NCI-H2029 (cell line): ENCODE measurements around the gene PSMB5.
"Not testable (repeated sequence)": the region's sequence is repeated elsewhere in the genome, so short reads cannot be mapped to it uniquely, and the experiment has no call there.

Source experiments
- DNase-seq: peaks from one replicate; lab custom pipeline; 2025; lab: John Stamatoyannopoulos, UW

PSMB5 gene

GRCh38 chr14:23015618-23016017, 19.1 kb downstream of the PSMB5 start:
- DNase-seq, result no peak

GRCh38 chr14:23013749-23014054, 21.0 kb downstream of the PSMB5 start:
- not testable (repeated sequence) for DNase-seq

DNA sequence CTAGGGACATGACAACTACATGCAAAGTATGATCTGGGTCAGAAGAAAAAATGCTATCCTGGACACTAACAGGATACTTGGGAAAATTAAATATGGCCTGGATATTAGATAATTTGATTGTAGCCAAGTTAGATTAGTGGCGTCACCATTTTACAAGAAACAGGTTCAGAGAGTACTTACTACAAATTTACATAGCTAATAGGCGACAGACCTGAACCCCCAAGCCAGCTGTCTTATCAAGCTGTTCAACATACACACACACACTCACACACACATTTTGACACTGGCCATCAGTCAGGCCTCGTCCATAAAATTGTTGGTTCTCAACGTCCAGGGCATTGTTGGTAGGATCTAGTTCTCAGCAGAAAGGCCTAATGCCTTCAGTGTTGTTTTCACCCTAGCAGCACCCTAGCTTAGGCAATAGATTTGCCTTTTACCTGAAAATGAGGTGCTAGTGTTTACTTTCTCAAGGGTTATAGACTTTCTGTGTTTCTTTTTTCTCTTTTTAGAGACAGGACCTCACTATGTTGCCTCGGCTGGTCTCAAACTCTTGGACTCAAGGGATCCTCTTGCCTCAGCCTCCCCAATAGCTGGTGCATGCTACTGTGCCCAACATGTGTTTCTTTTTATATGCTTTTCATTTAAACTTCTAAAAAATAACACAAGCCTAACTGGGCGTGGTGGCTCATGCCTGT, 21.5 kb downstream of the PSMB5 start:
- DNase-seq, result no peak

DNA sequence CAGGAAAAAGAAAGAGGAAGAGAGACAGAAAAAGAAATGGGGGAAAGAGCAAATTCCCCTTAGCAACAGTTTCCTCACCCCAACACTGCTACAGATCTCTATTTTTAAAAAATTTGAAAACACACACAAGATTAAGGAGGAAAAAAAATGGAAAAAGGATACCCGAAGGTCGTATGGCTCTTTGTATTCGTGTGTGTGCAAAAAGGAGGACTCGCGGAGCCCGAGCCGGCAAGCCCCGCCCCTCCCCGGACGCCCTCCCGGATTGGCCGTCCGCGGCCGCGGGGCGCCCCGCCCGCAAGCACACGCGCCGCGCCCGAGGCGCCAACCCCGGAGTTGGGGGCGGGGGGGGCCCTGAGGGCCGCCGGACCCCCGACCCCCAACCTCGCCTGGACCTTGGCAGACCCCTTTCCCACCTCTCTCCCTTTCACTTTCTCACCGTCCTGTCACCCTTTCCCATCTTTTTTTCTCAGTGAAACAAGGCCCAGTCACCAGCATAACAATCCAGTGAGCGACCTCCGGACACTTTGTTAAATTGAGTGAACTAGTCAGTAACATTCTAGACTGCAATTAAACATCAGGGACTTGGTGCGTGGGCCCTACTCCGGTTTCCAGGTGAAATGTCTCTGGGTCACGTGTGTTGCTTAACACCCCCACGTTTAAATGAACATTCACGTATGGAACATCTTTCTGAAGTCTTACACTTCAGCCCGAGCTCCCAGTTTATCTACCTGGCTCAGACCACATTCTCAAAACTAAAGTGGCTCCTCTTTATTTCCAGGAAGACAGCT, 24.6 kb downstream of the PSMB5 start, which contains the start of gene C14orf93:
Gene C14orf93 (minus strand): TSS at position 205 of the 788 bp plus-strand sequence. CDS start 11,120 bp downstream, outside the sequence.
- DNase-seq, result peak; percentile 97

GRCh38 chr14:23009483-23009938, 25.2 kb downstream of the PSMB5 start:
- no peak for DNase-seq

DNA sequence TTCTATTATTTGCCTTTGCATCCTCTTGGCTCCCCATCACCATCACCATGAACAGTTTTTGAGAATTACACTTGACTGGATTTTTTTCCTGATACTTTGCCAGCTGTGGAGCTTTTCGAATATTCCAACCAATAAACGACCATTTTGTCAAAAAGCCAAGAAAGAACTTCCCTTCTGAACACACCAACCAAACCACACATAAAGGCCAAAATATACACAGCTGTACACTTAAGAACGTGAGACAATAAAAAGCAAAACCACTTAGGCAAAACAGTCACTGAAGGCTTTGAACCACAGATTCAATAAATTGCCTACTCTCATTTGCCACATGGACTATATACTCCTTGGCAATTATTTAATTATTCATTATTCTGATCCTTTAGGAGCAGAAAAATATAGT, 25.9 kb downstream of the PSMB5 start:
- DNase-seq, result peak; percentile 79

- DNase-seq, result peak; percentile 100
Observed at GRCh38 chr14:23006544-23007419, 27.9 kb downstream of the PSMB5 start.

DNA sequence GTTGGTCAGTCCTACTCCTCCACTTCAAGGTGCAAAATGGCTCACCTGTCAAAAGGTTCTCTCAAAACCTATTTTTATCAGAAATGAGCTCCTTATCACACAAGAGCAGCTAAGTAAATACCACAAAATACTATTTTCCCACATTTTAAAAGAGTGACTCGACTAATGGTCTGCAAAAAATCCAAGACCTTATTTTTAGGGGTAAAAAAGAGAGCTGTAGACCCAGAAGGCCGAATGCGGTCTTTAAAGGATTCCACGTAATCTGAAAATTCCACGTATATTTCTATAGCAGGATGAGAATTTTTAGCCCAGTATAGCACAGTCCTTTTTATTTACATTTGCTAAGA, 28.5 kb downstream of the PSMB5 start:
- no peak for DNase-seq

GRCh38 chr14:23005451-23006187, 29.1 kb downstream of the PSMB5 start:
- no peak for DNase-seq

GRCh38 chr14:23004274-23004673, 30.4 kb downstream of the PSMB5 start:
- not testable (repeated sequence) for DNase-seq

- no peak for DNase-seq
Observed at GRCh38 chr14:23002592-23002991, 32.1 kb downstream of the PSMB5 start.

DNA sequence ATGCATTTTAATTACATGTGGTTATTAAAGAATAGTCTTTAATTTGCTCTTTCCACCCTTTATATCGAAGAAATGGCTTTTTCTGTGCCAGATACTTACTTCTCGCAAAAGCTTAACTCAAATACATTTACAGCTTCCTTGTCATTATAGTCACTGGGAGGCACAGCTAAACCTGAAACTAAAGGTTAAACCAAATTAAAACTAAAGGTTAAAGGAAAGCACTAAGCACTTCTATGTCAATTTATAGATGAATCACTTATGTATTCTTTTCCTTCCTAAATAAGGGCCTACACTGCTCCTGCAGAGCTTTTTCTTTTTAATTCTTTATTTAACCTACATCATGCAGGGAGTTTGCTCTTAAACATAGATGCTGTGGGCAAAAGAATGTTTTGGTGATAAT, 33.8 kb downstream of the PSMB5 start:
- no peak for DNase-seq

- no peak for DNase-seq
Observed at GRCh38 chr14:22998329-22999012, 36.2 kb downstream of the PSMB5 start.

DNA sequence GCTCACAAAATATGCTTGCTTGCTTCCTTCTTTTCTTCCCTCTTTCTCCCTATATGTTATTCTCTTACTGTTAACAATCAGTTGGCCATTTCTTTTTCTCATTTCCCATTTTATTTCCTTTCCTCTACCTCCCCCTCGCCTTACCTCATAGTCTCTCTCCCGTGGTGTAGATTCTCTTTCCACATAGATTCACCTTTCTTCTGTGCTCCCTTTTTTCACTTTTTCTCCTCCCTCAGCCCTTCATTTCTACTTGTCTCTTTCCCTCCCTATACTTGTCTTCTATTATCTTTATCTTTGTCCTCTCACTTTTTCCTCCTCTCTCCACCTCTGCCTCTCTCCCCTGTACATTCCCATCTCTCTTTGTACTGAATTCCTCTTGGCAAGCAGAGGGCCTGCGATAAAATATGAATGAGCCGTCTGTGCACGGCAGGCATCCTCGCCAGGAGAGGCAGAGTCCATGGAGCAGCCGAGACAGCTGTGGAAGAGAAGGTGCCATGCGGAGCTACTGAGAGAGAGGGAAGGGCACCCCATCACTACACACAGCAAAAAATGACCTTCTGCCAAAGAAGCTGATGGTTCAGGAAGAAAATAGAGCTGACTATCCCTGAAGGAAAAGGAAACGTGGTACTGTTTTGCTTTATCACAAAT, 36.9 kb downstream of the PSMB5 start:
- no peak for DNase-seq

DNA sequence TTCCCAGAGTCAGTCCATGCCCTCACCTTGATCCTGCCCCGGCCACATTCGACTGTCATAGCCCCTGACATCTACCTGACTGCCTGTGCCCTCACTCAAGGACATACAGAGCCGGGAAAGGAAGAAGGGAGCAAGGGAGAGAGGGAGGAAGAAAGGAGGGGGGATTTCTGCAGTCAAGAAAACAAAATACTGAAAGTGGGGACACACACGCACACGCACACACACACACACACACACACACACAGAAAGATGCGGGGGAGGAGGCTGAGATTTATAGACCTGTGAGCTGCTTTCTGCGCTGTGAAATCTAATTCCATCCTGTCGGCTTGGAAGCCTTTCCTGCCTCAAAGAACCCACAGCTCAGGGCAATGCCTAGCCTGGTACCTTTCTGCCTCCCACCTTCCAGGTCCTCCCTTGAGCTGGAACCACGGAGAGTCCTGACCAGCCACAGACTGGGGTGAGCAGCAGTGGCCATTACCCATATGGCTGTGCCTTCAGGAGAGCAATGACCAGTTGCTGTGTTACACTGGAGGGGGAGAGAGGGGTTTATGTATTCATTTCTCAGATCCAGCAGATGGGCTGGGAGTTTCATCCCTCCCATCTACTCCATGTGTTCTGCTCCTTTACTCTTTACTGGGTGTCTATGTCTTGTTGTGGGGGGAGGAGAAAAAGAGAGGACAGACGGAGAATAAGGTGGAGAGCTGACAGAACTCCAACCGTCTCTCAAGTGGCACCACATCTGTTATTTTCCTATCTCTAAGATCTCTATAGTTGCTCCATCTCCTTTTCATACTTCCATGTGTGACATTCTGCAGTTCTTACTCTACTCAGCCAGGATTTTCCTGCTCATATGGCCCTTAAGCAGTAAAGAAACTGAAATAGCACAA, 37.7 kb downstream of the PSMB5 start:
- DNase-seq, result no peak

DNA sequence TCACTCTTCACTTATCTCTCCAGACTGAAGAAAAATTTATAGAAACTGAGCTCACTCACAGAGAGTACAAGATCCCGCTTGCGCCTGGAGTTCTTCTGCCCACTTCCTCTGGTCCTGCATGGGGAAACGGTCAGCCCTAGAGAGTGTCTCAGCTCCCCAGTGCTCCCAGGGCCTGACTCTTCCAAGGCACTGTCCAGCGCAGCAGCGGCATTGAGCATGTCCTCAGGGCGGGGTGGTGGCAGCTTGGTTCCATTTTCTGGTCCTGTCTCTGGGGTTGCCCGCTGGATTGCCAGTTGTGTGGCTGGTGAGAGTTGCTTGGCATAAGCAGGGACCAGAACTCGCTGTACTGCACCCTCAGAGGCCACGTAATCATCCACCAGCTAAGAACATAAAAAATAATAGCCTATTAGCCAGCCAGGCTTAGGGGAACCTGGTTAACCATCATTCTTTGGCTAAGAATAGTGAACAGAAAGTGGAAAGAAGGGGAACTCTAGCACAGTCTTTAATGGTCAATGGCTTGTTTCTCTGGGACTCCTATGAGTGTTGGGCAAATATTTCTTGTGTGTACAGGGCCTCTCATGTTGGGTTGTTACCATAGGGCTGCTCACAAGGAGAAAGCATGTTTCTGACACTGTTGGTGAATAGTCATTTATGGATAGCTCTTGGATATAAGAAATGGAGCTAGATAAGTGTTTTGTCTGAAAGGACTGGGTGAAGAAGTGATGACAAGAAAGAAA, 38.6 kb downstream of the PSMB5 start:
- no peak for DNase-seq

- peak; percentile 58 for DNase-seq
Observed at GRCh38 chr14:22994762-22995275, 39.9 kb downstream of the PSMB5 start.

GRCh38 chr14:22993517-22993916, 41.2 kb downstream of the PSMB5 start:
- DNase-seq, result no peak

DNA sequence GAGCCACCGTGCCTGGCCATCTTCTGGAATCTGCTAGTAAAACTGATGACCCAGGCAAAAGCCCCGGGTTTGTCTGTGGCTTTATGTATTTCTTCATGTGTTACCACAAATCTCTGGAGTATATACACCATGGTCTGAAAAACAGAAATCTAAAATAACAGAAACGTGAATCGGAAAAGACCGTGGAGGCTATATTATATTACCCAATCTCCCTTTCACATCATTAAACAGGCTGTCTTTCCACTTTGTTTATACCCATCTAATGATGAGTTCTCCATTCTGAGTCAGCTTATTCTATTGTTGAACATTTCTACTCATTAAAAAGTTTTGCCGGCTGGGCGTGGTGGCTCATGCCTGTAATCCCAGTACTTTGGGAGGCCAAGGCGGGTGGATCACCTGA, 42.8 kb downstream of the PSMB5 start:
- DNase-seq, result no peak
